Panc1 (cell line): Measurements from ENCODE around the gene LKAAEAR1.

Experiments
- CTCF ChIP-seq: fragments of 450-650 bp; IDR thresholded peaks from 2 replicates; pipeline ENCODE4 v1.5.1; 2017; ENCODE audit warnings: mild to moderate bottlenecking
- REST ChIP-seq, 2 experiments: IDR thresholded peaks; 2 replicates each; pipeline ENCODE4 v1.6.1; 2011 to 2012; ENCODE audit warnings: low read depth in 2 of 2, control low read depth in 1 of 2, low read length in 1 of 2, mild to moderate bottlenecking in 1 of 2, moderate library complexity in 1 of 2; ENCODE audit not compliant: insufficient read depth in 1 of 2

- TF ChIP-seq CTCF (no peak), REST (IDR thresholded peaks at IDR 0.05; ENCODE audit: insufficient read depth in 1 of 2, low read depth in 2 of 2, low read length in 1 of 2) (no peak)
These were observed 8.6 kb downstream of the LKAAEAR1 start for GRCh38 chr20:64075556-64075955.
